ENCODE data around the gene RIMBP2.

The RIMBP2 gene

GRCh38 chr12:130441771-130442760, 274.0 kb downstream of the RIMBP2 start:
- in situ Hi-C loops (cut with MboI; ENCODE audit: low sequenced_read_pairs, unreplicated experiment): no loop called here
- TF ChIP-seq CTCF (IDR thresholded peaks at IDR 0.05; ENCODE audit: borderline replicate concordance, control extremely low read depth, extremely low read depth, insufficient read depth, missing control alignments): no peak
- DNase-seq (ENCODE audit: low spot score): no peak

GRCh38 chr12:130440411-130441080, 275.6 kb downstream of the RIMBP2 start:
- TF ChIP-seq CTCF (IDR thresholded peaks at IDR 0.05; ENCODE audit: borderline replicate concordance, control extremely low read depth, extremely low read depth, insufficient read depth, missing control alignments): no peak
- in situ Hi-C loops (cut with MboI; ENCODE audit: low sequenced_read_pairs, unreplicated experiment): no loop called here
- DNase-seq (ENCODE audit: low spot score): no peak

GRCh38 chr12:130439250-130439649, 276.8 kb downstream of the RIMBP2 start:
- TF ChIP-seq CTCF (IDR thresholded peaks at IDR 0.05; ENCODE audit: borderline replicate concordance, control extremely low read depth, extremely low read depth, insufficient read depth, missing control alignments): no peak
- in situ Hi-C loops (cut with MboI; ENCODE audit: low sequenced_read_pairs, unreplicated experiment): no loop called here
- DNase-seq (ENCODE audit: low spot score): no peak

GRCh38 chr12:130438711-130439110, 277.4 kb downstream of the RIMBP2 start:
- DNase-seq (ENCODE audit: low spot score): no peak
- in situ Hi-C loops (cut with MboI; ENCODE audit: low sequenced_read_pairs, unreplicated experiment): no loop called here
- TF ChIP-seq CTCF (IDR thresholded peaks at IDR 0.05; ENCODE audit: borderline replicate concordance, control extremely low read depth, extremely low read depth, insufficient read depth, missing control alignments): no peak

- in situ Hi-C loops (cut with MboI; ENCODE audit: low sequenced_read_pairs, unreplicated experiment): no loop called here
- no peak for TF ChIP-seq CTCF (IDR thresholded peaks at IDR 0.05; ENCODE audit: borderline replicate concordance, control extremely low read depth, extremely low read depth, insufficient read depth, missing control alignments)
- no peak for DNase-seq (ENCODE audit: low spot score)
These were observed 277.9 kb downstream of the RIMBP2 start for GRCh38 chr12:130438243-130438620.

DNA sequence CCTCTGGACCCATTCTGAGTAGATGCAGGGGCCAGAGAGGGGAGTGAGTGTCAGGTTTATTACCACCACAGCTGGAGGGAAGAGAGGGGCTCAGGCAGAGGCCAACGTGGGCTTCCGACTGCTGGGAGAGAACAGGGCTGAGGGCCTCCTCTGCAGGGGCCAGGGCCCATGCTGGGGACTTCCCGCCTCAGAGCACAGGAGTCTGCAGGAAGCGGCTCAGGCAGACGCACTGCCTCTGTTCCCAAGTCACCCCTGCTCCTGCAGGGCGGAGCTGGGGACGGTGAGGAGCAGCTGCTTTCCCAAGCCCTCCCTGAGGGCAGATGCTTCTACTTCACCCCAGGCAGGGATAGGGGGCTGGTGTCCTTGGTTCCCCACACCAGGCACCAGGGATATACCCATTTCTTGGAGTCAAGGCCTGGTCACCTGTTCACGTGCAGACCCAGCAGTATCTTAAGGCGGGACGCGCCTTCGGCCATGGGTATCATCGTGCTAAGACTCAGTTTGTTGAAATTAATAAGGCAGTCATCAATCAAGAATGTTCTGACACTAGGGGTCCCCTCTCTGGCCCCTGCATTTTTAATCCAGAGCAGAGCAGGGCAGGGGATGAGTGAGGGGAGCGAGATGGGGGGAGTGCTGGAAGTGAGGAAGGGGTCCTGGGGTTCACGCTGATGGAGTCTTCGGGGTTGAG, 278.4 kb downstream of the RIMBP2 start:
- in situ Hi-C loops (cut with MboI; ENCODE audit: low sequenced_read_pairs, unreplicated experiment): no loop called here
- TF ChIP-seq CTCF (IDR thresholded peaks at IDR 0.05; ENCODE audit: borderline replicate concordance, control extremely low read depth, extremely low read depth, insufficient read depth, missing control alignments): no peak

More for the DNA sequence above, 278.4 kb downstream of the RIMBP2 start:
- DNase-seq (ENCODE audit: low spot score): no peak
